SK-N-SH treated with all-trans-retinoic acid at 6 μM for 48 hours (cell line): Measurements from ENCODE around the gene GLRX.

ENCODE experiments used
- ATAC-seq: fragments of 200-7000 bp; cut with Tn5 transposase; 3 replicates; pipeline ENCODE4 v1.9.1; 2020; ENCODE audit warnings: mild to moderate bottlenecking, moderate library complexity
- BACH2 ChIP-seq: fragments of 250-450 bp; sonication (Bioruptor Pico); IDR thresholded peaks from 2 replicates; pipeline ENCODE4 v1.9.0; 2021; ENCODE audit warnings: mild to moderate bottlenecking, borderline replicate concordance
- CSDC2 ChIP-seq: fragments of 250-450 bp; sonication (Bioruptor Pico); IDR thresholded peaks from 2 replicates; pipeline ENCODE4 v1.5.0; 2020; ENCODE audit warnings: mild to moderate bottlenecking, moderate library complexity
- ESRRG ChIP-seq: fragments of 250-450 bp; sonication (Bioruptor Pico); IDR thresholded peaks from 2 replicates; pipeline ENCODE4 v1.6.1; 2021; ENCODE audit warnings: mild to moderate bottlenecking
- GLIS3 ChIP-seq: fragments of 250-450 bp; sonication (Bioruptor Pico); IDR thresholded peaks from 2 replicates; pipeline ENCODE4 v1.5.0; 2020; ENCODE audit warnings: mild to moderate bottlenecking, moderate library complexity
- ISL1 ChIP-seq: fragments of 250-450 bp; sonication (Bioruptor Pico); IDR thresholded peaks from 2 replicates; pipeline ENCODE4 v2.1.2; 2022; ENCODE audit warnings: mild to moderate bottlenecking, moderate library complexity
- PPARA ChIP-seq: fragments of 250-450 bp; sonication (Bioruptor Pico); IDR thresholded peaks from 2 replicates; pipeline ENCODE4 v1.5.0; 2020; ENCODE audit warnings: mild to moderate bottlenecking, borderline replicate concordance
- RARB ChIP-seq: fragments of 250-450 bp; sonication (Bioruptor Pico); IDR thresholded peaks from 2 replicates; pipeline ENCODE4 v1.8.0; 2021; ENCODE audit warnings: mild to moderate bottlenecking, moderate library complexity
- SNAI2 ChIP-seq: fragments of 250-450 bp; sonication (Bioruptor Pico); IDR thresholded peaks from 2 replicates; pipeline ENCODE4 v1.5.0; 2020; ENCODE audit warnings: mild to moderate bottlenecking, moderate library complexity
- ZC3H10 ChIP-seq: fragments of 250-450 bp; sonication (Bioruptor Pico); IDR thresholded peaks from 2 replicates; pipeline ENCODE4 v1.5.1; 2021; ENCODE audit warnings: mild to moderate bottlenecking, moderate library complexity
- ZFP3 ChIP-seq: fragments of 250-450 bp; sonication (Bioruptor Pico); IDR thresholded peaks from 2 replicates; pipeline ENCODE4 v1.5.0; 2020; ENCODE audit warnings: mild to moderate bottlenecking, moderate library complexity
- ZFP30 ChIP-seq: fragments of 450-650 bp; formaldehyde crosslinking; IDR thresholded peaks from 2 replicates; pipeline ENCODE4 v1.5.0; 2022; ENCODE audit warnings: mild to moderate bottlenecking, moderate library complexity
- ZNF70 ChIP-seq: fragments of 450-650 bp; formaldehyde crosslinking; IDR thresholded peaks from 2 replicates; pipeline ENCODE4 v1.5.0; 2020; ENCODE audit warnings: mild to moderate bottlenecking, moderate library complexity
- ZNF8 ChIP-seq: fragments of 450-650 bp; formaldehyde crosslinking; IDR thresholded peaks from 2 replicates; pipeline ENCODE4 v1.5.0; 2020; ENCODE audit warnings: mild to moderate bottlenecking, moderate library complexity
- TF ChIP-seq, protein P1 (sequence below): fragments of 250-450 bp; sonication (Bioruptor Pico); IDR thresholded peaks from 2 replicates; pipeline ENCODE4 v1.8.0; 2020; ENCODE audit warnings: mild to moderate bottlenecking, moderate library complexity, borderline replicate concordance
- TF ChIP-seq, protein P2 (sequence below): fragments of 250-450 bp; sonication (Bioruptor Pico); IDR thresholded peaks from 2 replicates; pipeline ENCODE4 v1.5.0; 2020; ENCODE audit warnings: mild to moderate bottlenecking, moderate library complexity
- TF ChIP-seq, protein P3 (sequence below): fragments of 250-450 bp; sonication (Bioruptor Pico); IDR thresholded peaks from 2 replicates; pipeline ENCODE4 v1.8.0; 2021; ENCODE audit warnings: low read depth, mild to moderate bottlenecking, moderate library complexity, borderline replicate concordance
- TF ChIP-seq, protein P4 (sequence below): fragments of 250-450 bp; sonication (Bioruptor Pico); IDR thresholded peaks from 2 replicates; pipeline ENCODE4 v1.5.1; 2021; ENCODE audit warnings: mild to moderate bottlenecking, moderate library complexity
- TF ChIP-seq, protein P5 (sequence below): fragments of 250-450 bp; sonication (Bioruptor Pico); IDR thresholded peaks from 2 replicates; pipeline ENCODE4 v1.5.1; 2020; ENCODE audit warnings: low read depth, mild to moderate bottlenecking, moderate library complexity

Gene GLRX

DNA sequence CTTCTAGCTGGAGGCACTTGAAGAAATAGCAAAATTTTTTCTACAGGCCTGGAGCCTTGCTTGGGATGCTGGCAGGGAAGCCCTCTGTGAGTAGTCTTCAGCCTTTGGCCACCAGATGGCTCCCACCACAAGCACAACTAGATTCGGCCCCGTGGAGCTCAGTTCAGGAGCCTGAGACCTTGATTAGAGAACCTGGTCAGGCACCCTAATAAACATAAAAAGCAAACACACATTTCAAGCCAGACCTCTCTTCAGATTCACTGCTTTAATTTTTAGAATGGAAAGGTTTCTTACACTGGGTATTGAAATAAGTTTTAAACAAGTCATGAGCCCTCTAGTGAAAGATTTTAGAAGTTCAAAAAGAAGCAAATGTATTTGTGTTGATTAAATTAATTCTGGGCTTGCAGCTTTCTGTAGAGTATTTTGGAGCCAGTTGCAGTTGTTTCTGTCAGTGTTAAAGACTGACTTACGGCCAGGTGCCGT is 41.4 kb downstream of the GLRX start:
- no peak for TF ChIP-seq ZNF8
- TF ChIP-seq, protein P1, sequence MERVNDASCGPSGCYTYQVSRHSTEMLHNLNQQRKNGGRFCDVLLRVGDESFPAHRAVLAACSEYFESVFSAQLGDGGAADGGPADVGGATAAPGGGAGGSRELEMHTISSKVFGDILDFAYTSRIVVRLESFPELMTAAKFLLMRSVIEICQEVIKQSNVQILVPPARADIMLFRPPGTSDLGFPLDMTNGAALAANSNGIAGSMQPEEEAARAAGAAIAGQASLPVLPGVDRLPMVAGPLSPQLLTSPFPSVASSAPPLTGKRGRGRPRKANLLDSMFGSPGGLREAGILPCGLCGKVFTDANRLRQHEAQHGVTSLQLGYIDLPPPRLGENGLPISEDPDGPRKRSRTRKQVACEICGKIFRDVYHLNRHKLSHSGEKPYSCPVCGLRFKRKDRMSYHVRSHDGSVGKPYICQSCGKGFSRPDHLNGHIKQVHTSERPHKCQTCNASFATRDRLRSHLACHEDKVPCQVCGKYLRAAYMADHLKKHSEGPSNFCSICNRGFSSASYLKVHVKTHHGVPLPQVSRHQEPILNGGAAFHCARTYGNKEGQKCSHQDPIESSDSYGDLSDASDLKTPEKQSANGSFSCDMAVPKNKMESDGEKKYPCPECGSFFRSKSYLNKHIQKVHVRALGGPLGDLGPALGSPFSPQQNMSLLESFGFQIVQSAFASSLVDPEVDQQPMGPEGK, result no peak
- no peak for TF ChIP-seq ZFP3
- TF ChIP-seq ISL1, result no peak
- TF ChIP-seq, protein P2, sequence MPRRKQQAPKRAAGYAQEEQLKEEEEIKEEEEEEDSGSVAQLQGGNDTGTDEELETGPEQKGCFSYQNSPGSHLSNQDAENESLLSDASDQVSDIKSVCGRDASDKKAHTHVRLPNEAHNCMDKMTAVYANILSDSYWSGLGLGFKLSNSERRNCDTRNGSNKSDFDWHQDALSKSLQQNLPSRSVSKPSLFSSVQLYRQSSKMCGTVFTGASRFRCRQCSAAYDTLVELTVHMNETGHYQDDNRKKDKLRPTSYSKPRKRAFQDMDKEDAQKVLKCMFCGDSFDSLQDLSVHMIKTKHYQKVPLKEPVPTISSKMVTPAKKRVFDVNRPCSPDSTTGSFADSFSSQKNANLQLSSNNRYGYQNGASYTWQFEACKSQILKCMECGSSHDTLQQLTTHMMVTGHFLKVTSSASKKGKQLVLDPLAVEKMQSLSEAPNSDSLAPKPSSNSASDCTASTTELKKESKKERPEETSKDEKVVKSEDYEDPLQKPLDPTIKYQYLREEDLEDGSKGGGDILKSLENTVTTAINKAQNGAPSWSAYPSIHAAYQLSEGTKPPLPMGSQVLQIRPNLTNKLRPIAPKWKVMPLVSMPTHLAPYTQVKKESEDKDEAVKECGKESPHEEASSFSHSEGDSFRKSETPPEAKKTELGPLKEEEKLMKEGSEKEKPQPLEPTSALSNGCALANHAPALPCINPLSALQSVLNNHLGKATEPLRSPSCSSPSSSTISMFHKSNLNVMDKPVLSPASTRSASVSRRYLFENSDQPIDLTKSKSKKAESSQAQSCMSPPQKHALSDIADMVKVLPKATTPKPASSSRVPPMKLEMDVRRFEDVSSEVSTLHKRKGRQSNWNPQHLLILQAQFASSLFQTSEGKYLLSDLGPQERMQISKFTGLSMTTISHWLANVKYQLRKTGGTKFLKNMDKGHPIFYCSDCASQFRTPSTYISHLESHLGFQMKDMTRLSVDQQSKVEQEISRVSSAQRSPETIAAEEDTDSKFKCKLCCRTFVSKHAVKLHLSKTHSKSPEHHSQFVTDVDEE, result no peak
- TF ChIP-seq BACH2 (CRISPR knock-in tag), result no peak
- TF ChIP-seq ZFP30 (CRISPR knock-in tag), result no peak
- TF ChIP-seq ZC3H10 (CRISPR knock-in tag), result no peak
- TF ChIP-seq, protein P3, sequence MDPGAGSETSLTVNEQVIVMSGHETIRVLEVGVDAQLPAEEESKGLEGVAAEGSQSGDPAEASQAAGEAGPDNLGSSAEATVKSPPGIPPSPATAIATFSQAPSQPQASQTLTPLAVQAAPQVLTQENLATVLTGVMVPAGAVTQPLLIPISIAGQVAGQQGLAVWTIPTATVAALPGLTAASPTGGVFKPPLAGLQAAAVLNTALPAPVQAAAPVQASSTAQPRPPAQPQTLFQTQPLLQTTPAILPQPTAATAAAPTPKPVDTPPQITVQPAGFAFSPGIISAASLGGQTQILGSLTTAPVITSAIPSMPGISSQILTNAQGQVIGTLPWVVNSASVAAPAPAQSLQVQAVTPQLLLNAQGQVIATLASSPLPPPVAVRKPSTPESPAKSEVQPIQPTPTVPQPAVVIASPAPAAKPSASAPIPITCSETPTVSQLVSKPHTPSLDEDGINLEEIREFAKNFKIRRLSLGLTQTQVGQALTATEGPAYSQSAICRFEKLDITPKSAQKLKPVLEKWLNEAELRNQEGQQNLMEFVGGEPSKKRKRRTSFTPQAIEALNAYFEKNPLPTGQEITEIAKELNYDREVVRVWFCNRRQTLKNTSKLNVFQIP (CRISPR knock-in tag), result no peak
- TF ChIP-seq RARB (CRISPR knock-in tag), result no peak
- TF ChIP-seq ZNF70, result no peak
- TF ChIP-seq GLIS3 (CRISPR knock-in tag), result no peak
- TF ChIP-seq, protein P4, sequence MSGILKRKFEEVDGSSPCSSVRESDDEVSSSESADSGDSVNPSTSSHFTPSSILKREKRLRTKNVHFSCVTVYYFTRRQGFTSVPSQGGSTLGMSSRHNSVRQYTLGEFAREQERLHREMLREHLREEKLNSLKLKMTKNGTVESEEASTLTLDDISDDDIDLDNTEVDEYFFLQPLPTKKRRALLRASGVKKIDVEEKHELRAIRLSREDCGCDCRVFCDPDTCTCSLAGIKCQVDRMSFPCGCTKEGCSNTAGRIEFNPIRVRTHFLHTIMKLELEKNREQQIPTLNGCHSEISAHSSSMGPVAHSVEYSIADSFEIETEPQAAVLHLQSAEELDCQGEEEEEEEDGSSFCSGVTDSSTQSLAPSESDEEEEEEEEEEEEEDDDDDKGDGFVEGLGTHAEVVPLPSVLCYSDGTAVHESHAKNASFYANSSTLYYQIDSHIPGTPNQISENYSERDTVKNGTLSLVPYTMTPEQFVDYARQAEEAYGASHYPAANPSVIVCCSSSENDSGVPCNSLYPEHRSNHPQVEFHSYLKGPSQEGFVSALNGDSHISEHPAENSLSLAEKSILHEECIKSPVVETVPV (CRISPR knock-in tag), result no peak
- no peak for TF ChIP-seq ESRRG (CRISPR knock-in tag)
- TF ChIP-seq, protein P5, sequence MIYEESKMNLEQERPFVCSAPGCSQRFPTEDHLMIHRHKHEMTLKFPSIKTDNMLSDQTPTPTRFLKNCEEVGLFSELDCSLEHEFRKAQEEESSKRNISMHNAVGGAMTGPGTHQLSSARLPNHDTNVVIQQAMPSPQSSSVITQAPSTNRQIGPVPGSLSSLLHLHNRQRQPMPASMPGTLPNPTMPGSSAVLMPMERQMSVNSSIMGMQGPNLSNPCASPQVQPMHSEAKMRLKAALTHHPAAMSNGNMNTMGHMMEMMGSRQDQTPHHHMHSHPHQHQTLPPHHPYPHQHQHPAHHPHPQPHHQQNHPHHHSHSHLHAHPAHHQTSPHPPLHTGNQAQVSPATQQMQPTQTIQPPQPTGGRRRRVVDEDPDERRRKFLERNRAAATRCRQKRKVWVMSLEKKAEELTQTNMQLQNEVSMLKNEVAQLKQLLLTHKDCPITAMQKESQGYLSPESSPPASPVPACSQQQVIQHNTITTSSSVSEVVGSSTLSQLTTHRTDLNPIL (CRISPR knock-in tag), result no peak
- no peak for TF ChIP-seq PPARA (CRISPR knock-in tag)
- no peak for TF ChIP-seq CSDC2 (CRISPR knock-in tag)
- TF ChIP-seq SNAI2 (CRISPR knock-in tag), result no peak
- ATAC-seq, result peak; percentile 98

DNA sequence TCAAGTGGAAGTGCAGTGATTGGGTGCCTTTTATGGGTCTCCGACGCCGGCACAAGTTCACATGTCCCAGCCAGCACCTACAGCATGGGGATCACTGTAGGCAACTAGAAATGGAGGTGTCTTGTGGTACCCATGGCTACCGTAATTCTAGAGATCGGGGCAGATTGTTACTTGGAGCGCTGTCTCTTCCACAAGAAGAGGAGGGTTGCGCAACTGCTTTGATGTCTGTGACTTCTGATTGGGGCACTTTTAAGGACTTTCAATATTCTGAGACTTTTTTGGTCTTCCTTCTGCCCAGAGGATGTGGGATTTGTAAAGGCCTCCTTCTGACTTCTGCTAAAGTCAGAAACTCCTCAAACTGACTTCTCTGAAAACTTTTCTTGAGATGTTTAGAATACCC is 41.9 kb downstream of the GLRX start:
- peak; percentile 19 for ATAC-seq
- TF ChIP-seq, protein P4 (CRISPR knock-in tag), result no peak
- TF ChIP-seq BACH2 (CRISPR knock-in tag), result no peak
- no peak for TF ChIP-seq ZNF8
- TF ChIP-seq ISL1, result no peak
- TF ChIP-seq, protein P1, result no peak
- no peak for TF ChIP-seq ZFP3
